Measurements from ENCODE around the gene BNIP3.

BNIP3 gene

GRCh38 chr10:132023092-132023811, 41.5 kb upstream of the BNIP3 start:
- no peak overlapping the region for H3K23ac ChIP-seq (ENCODE audit: low read length)
- H3K79me2 ChIP-seq (ENCODE audit: control insufficient read depth, insufficient read depth, low read length, poor library complexity): no peaks in the 10 kb centered on the region
- no peak overlapping the region for H3K27ac ChIP-seq (ENCODE audit: low read depth, low read length)
- H3K4me3 ChIP-seq (ENCODE audit: low read depth, low read length): no peak overlapping the region
- H3K4ac ChIP-seq (ENCODE audit: low read depth, low read length): no peak overlapping the region
- H3K79me1 ChIP-seq (ENCODE audit: low read length): no peaks in the 10 kb centered on the region
- H3K4me1 ChIP-seq (ENCODE audit: control insufficient read depth in 1 of 2, insufficient read depth in 2 of 2, low read length in 2 of 2): no peaks in the 10 kb centered on the region
- H2AK5ac ChIP-seq (ENCODE audit: low read length): no peak overlapping the region
- H3K9ac ChIP-seq (ENCODE audit: low read length): no peak overlapping the region
- no peak overlapping the region for H3K18ac ChIP-seq (ENCODE audit: low read length)
- no peaks in the 10 kb centered on the region for H3K36me3 ChIP-seq (ENCODE audit: control insufficient read depth in 1 of 2, insufficient read depth in 2 of 2, low read length in 2 of 2)
- H4K91ac ChIP-seq (ENCODE audit: low read depth, low read length): no peak overlapping the region
- H3K14ac ChIP-seq (ENCODE audit: low read length): no peak overlapping the region
- no peaks in the 10 kb centered on the region for H3K9me3 ChIP-seq (ENCODE audit: insufficient read depth, low read depth, low read length)
- no peak overlapping the region for H4K12ac ChIP-seq (ENCODE audit: low read depth, low read length)
- no peak overlapping the region for H3K4me2 ChIP-seq (ENCODE audit: low read length)
- peak; percentile 70 to 88 for DNase-seq
- no CpG with 5 or more reads among the region's 36 CpGs for WGBS (ENCODE audit: extremely low coverage, insufficient coverage, insufficient read length)
- no peak overlapping the region for H2BK12ac ChIP-seq (ENCODE audit: low read length)
- no peak overlapping the region for H2AFZ ChIP-seq (ENCODE audit: insufficient read depth, low read length, poor library complexity)
- H2BK5ac ChIP-seq (ENCODE audit: low read depth, low read length, poor library complexity): no peak overlapping the region
- H4K8ac ChIP-seq (ENCODE audit: low read depth, low read length): no peak overlapping the region
- no peak overlapping the region for H2BK120ac ChIP-seq (ENCODE audit: insufficient read depth, low read length, poor library complexity)
- no peaks in the 10 kb centered on the region for H3K27me3 ChIP-seq (ENCODE audit: insufficient read depth, low read length)

- H3K9ac ChIP-seq (ENCODE audit: low read length): no peak overlapping the region
- H2BK120ac ChIP-seq (ENCODE audit: insufficient read depth, low read length, poor library complexity): no peak overlapping the region
- H3K18ac ChIP-seq (ENCODE audit: low read length): no peak overlapping the region
- H3K4me1 ChIP-seq (ENCODE audit: control insufficient read depth in 1 of 2, insufficient read depth in 2 of 2, low read length in 2 of 2): no peaks in the 10 kb centered on the region
- H2BK12ac ChIP-seq (ENCODE audit: low read length): no peak overlapping the region
- H3K4me3 ChIP-seq (ENCODE audit: low read depth, low read length): no peak overlapping the region
- H3K36me3 ChIP-seq (ENCODE audit: control insufficient read depth in 1 of 2, insufficient read depth in 2 of 2, low read length in 2 of 2): no peaks in the 10 kb centered on the region
- no peak overlapping the region for H3K14ac ChIP-seq (ENCODE audit: low read length)
- no peaks in the 10 kb centered on the region for H3K27me3 ChIP-seq (ENCODE audit: insufficient read depth, low read length)
- DNase-seq: no peak
- H3K9me3 ChIP-seq (ENCODE audit: insufficient read depth, low read depth, low read length): no peaks in the 10 kb centered on the region
- no peaks in the 10 kb centered on the region for H3K79me1 ChIP-seq (ENCODE audit: low read length)
- H2AFZ ChIP-seq (ENCODE audit: insufficient read depth, low read length, poor library complexity): no peak overlapping the region
- H2AK5ac ChIP-seq (ENCODE audit: low read length): no peak overlapping the region
- H4K91ac ChIP-seq (ENCODE audit: low read depth, low read length): no peak overlapping the region
- H4K8ac ChIP-seq (ENCODE audit: low read depth, low read length): no peak overlapping the region
- H3K27ac ChIP-seq (ENCODE audit: low read depth, low read length): no peak overlapping the region
- no peaks in the 10 kb centered on the region for H3K79me2 ChIP-seq (ENCODE audit: control insufficient read depth, insufficient read depth, low read length, poor library complexity)
- H4K12ac ChIP-seq (ENCODE audit: low read depth, low read length): no peak overlapping the region
- H3K4ac ChIP-seq (ENCODE audit: low read depth, low read length): no peak overlapping the region
- no peak overlapping the region for H3K4me2 ChIP-seq (ENCODE audit: low read length)
- H2BK5ac ChIP-seq (ENCODE audit: low read depth, low read length, poor library complexity): no peak overlapping the region
- no peak overlapping the region for H3K23ac ChIP-seq (ENCODE audit: low read length)
- WGBS (ENCODE audit: extremely low coverage, insufficient coverage, insufficient read length): no CpG with 5 or more reads among the region's 18 CpGs
Measured at GRCh38 chr10:132022241-132022640, 40.5 kb upstream of the BNIP3 start.

GRCh38 chr10:132021504-132022143, 39.9 kb upstream of the BNIP3 start:
- Histone ChIP-seq H3K4ac (ENCODE audit: low read depth, low read length) (no peak overlapping the region), H3K18ac (ENCODE audit: low read length) (no peak overlapping the region), H4K8ac (ENCODE audit: low read depth, low read length) (no peak overlapping the region), H3K27me3 (ENCODE audit: insufficient read depth, low read length) (no peaks in the 10 kb centered on the region), H2AK5ac (ENCODE audit: low read length) (no peak overlapping the region), H3K36me3 (ENCODE audit: control insufficient read depth in 1 of 2, insufficient read depth in 2 of 2, low read length in 2 of 2) (no peaks in the 10 kb centered on the region), H2BK12ac (ENCODE audit: low read length) (no peak overlapping the region), H3K23ac (ENCODE audit: low read length) (no peak overlapping the region), H3K4me2 (ENCODE audit: low read length) (no peak overlapping the region), H3K14ac (ENCODE audit: low read length) (no peak overlapping the region), H4K91ac (ENCODE audit: low read depth, low read length) (no peak overlapping the region), H3K9ac (ENCODE audit: low read length) (no peak overlapping the region), H3K27ac (ENCODE audit: low read depth, low read length) (no peak overlapping the region), H3K4me1 (ENCODE audit: control insufficient read depth in 1 of 2, insufficient read depth in 2 of 2, low read length in 2 of 2) (no peaks in the 10 kb centered on the region), H2AFZ (ENCODE audit: insufficient read depth, low read length, poor library complexity) (no peak overlapping the region), H2BK120ac (ENCODE audit: insufficient read depth, low read length, poor library complexity) (no peak overlapping the region), H3K79me1 (ENCODE audit: low read length) (no peaks in the 10 kb centered on the region), H3K9me3 (ENCODE audit: insufficient read depth, low read depth, low read length) (no peaks in the 10 kb centered on the region), H2BK5ac (ENCODE audit: low read depth, low read length, poor library complexity) (no peak overlapping the region), H4K12ac (ENCODE audit: low read depth, low read length) (no peak overlapping the region), H3K4me3 (ENCODE audit: low read depth, low read length) (no peak overlapping the region), H3K79me2 (ENCODE audit: control insufficient read depth, insufficient read depth, low read length, poor library complexity) (no peaks in the 10 kb centered on the region)
- no peak for DNase-seq
- WGBS (ENCODE audit: extremely low coverage, insufficient coverage, insufficient read length): no CpG with 5 or more reads among the region's 16 CpGs

- no peak overlapping the region for H3K4ac ChIP-seq (ENCODE audit: low read depth, low read length)
- no peak overlapping the region for H3K23ac ChIP-seq (ENCODE audit: low read length)
- H4K8ac ChIP-seq (ENCODE audit: low read depth, low read length): no peak overlapping the region
- H4K91ac ChIP-seq (ENCODE audit: low read depth, low read length): no peak overlapping the region
- H3K79me1 ChIP-seq (ENCODE audit: low read length): no peaks in the 10 kb centered on the region
- H3K18ac ChIP-seq (ENCODE audit: low read length): no peak overlapping the region
- H3K4me1 ChIP-seq (ENCODE audit: control insufficient read depth in 1 of 2, insufficient read depth in 2 of 2, low read length in 2 of 2): peaks cover 0 to 2% of the 10 kb centered on the region in 2 experiments
- no peak overlapping the region for H4K12ac ChIP-seq (ENCODE audit: low read depth, low read length)
- no peaks in the 10 kb centered on the region for H3K36me3 ChIP-seq (ENCODE audit: control insufficient read depth in 1 of 2, insufficient read depth in 2 of 2, low read length in 2 of 2)
- H2AK5ac ChIP-seq (ENCODE audit: low read length): no peak overlapping the region
- no peak overlapping the region for H3K14ac ChIP-seq (ENCODE audit: low read length)
- H2BK120ac ChIP-seq (ENCODE audit: insufficient read depth, low read length, poor library complexity): no peak overlapping the region
- no peak overlapping the region for H2AFZ ChIP-seq (ENCODE audit: insufficient read depth, low read length, poor library complexity)
- no peak overlapping the region for H3K9ac ChIP-seq (ENCODE audit: low read length)
- no peak overlapping the region for H2BK5ac ChIP-seq (ENCODE audit: low read depth, low read length, poor library complexity)
- no peak overlapping the region for H3K4me3 ChIP-seq (ENCODE audit: low read depth, low read length)
- no peak overlapping the region for H3K4me2 ChIP-seq (ENCODE audit: low read length)
- no CpG with 5 or more reads among the region's 24 CpGs for WGBS (ENCODE audit: extremely low coverage, insufficient coverage, insufficient read length)
- no peaks in the 10 kb centered on the region for H3K79me2 ChIP-seq (ENCODE audit: control insufficient read depth, insufficient read depth, low read length, poor library complexity)
- H2BK12ac ChIP-seq (ENCODE audit: low read length): no peak overlapping the region
- no peaks in the 10 kb centered on the region for H3K27me3 ChIP-seq (ENCODE audit: insufficient read depth, low read length)
- DNase-seq: no peak
- no peak overlapping the region for H3K27ac ChIP-seq (ENCODE audit: low read depth, low read length)
- no peaks in the 10 kb centered on the region for H3K9me3 ChIP-seq (ENCODE audit: insufficient read depth, low read depth, low read length)
Measured at GRCh38 chr10:132021046-132021445, 39.3 kb upstream of the BNIP3 start.
